Ectodermal cell (in vitro differentiated cells): ENCODE data around the gene IL1B. TPM values are rescaled to one million over a fixed set of nuclear protein-coding genes. Genes with fewer than 3 reads are reported as not detected.

Experiments used
- H3K27ac ChIP-seq: 2 replicates; pipeline ENCODE4 v1.7.0; 2013; ENCODE audit warnings: mild to moderate bottlenecking, low read depth, low read length; ENCODE audit not compliant: insufficient read depth, poor library complexity, severe bottlenecking
- H3K27me3 ChIP-seq: 2 replicates; pipeline ENCODE4 v1.7.0; 2013; ENCODE audit warnings: mild to moderate bottlenecking, low read length; ENCODE audit not compliant: insufficient read depth, control insufficient read depth, poor library complexity, severe bottlenecking
- H3K36me3 ChIP-seq: one replicate; pipeline ENCODE4 v1.7.0; 2013; ENCODE audit warnings: low read length; ENCODE audit not compliant: control insufficient read depth, insufficient read depth
- H3K4me1 ChIP-seq: one replicate; pipeline ENCODE4 v1.7.0; 2013; ENCODE audit warnings: low read length; ENCODE audit not compliant: control insufficient read depth, insufficient read depth
- H3K4me3 ChIP-seq: 2 replicates; pipeline ENCODE4 v1.7.0; 2013; ENCODE audit warnings: low read depth, low read length, control low read depth; ENCODE audit not compliant: insufficient read depth
- H3K9me3 ChIP-seq: 2 replicates; pipeline ENCODE4 v1.7.0; 2013; ENCODE audit warnings: mild to moderate bottlenecking, low read length, moderate library complexity; ENCODE audit not compliant: control insufficient read depth
- WGBS, 2 experiments: methylation state at CpG; one replicate each; pipeline ENCODE4 v1.1.7; 2013; ENCODE audit warnings: missing lambda C conversion rate in 2 of 2; 5-methylcytosine and 5-hydroxymethylcytosine counted together
- polyA plus RNA-seq, 4 experiments: library from polyadenylated mRNA; stranded (reverse); fragments of 50-300 nt; gene quantifications; one replicate each; pipeline ENCODE4 v1.2.3, GENCODE V29; 2013

Gene IL1B
- polyA plus RNA-seq (2013, experiment 1 of 4), result not detected
- polyA plus RNA-seq (2013, experiment 2 of 4), result not detected
- polyA plus RNA-seq (2013, experiment 3 of 4), result not detected
- not detected for polyA plus RNA-seq (2013, experiment 4 of 4)

DNA sequence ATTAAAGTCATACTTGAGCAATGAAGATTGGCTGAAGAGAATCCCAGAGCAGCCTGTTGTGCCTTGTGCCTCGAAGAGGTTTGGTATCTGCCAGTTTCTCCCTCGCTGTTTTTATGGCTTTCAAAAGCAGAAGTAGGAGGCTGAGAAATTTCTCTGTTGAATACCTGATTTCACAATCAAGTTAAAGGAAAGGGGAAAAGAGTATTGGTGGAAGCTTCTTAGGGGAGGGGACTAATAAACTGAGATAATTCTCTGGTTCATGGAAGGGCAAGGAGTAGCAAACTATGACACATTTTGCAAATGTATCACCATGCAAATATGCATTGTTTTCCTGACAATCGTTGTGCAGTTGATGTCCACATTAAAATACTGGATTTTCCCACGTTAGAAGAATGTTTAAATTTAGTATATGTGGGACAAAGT is at the start of gene IL1B:
TSS of gene IL1B (minus strand) at position 85 of the 423 bp plus-strand sequence. CDS start 550 bp downstream, outside the sequence.
- Histone ChIP-seq H3K27ac (no peak within 1 kb of the TSS), H3K4me1 (no peaks in the 10 kb centered on the region), H3K9me3 (no peaks in the 10 kb centered on the region), H3K36me3 (no peaks in the 10 kb centered on the region), H3K4me3 (no peak within 1 kb of the TSS), H3K27me3 (no peaks in the 10 kb centered on the region)
- 86 to 95% methylated on average over 3 of the region's 4 CpGs for WGBS, 2 experiments

DNA sequence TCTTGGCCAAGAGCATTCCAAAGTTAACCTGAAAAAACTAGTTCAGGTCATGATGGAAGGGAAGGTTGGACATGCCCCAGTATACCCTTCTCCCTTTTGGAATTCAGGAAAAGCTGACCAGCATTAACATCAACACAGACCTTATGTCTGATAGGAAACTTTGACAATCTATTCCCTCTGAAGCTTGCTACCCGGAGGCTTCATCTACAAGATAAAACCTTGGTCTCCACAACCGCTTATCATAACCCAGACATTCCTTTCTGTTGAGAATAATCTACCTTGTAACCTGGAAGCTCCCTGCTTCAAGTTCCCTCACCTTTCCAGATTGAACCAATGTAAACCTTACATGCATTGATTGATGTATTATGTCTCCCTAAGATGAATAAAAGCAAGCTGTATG is 49.7 kb upstream of the IL1B start:
- no peak overlapping the region for H3K4me3 ChIP-seq
- 88 to 94% methylated on average over 2 of the region's 2 CpGs for WGBS, 2 experiments

DNA sequence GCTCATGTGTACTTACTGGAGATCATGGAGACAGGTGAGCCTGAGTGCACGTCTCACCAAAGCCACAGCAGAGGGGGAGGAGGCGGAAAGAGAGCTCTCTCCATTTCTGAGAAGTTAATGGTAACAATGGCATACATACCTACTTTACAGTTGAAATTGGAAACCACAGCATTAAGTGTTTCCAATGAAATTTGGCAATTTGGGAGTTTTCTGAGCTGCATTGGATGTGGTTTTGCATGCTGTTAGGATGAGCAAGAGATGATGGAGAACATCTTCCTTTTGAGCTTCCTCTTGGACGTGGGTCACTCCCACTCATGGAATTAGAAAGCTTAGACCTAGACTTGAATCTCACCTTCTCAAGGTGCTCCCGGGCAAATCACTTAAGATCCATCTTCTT is 48.9 kb upstream of the IL1B start:
- no peaks in the 10 kb centered on the region for H3K9me3 ChIP-seq
- no peaks in the 10 kb centered on the region for H3K27me3 ChIP-seq
- 80 to 88% methylated on average over 4 of the region's 4 CpGs for WGBS, 2 experiments
- no peaks in the 10 kb centered on the region for H3K4me1 ChIP-seq
- H3K4me3 ChIP-seq, result no peak overlapping the region
- no peaks in the 10 kb centered on the region for H3K36me3 ChIP-seq
- no peak overlapping the region for H3K27ac ChIP-seq

More for the DNA sequence above, 49.7 kb upstream of the IL1B start:
- Histone ChIP-seq H3K4me1 (no peaks in the 10 kb centered on the region), H3K36me3 (no peaks in the 10 kb centered on the region), H3K27me3 (no peaks in the 10 kb centered on the region), H3K9me3 (no peaks in the 10 kb centered on the region), H3K27ac (no peak overlapping the region)

DNA sequence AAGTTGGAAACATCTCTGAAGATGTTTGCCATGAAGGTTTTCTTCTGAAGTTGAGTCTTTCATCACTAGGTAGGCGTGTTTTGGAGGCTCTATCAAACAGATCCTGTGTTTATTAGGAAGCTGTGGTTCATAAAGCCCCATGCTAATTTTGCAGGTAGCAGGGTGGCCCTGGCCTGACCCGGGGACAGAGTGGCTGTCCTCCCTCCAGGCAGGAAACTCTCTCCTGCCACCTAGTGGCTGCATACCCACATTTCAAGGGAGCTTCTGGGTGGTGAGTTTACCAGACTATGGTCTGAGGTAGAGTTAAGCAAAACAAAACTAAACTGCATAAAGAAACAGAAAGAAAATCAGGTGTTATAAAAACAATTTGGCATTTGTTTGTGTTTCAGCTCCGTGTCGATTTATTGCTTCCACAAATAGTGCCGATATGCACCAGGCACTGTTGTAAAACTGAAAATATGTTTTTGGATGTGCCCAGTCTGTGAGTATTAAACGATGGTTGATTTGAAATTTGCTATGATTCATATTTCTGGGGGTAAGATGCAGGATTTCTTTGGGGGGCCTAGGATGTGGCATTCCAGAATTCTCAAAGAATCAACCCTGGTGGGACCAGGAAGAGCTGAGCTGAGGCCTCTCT is 48.4 kb upstream of the IL1B start:
- Histone ChIP-seq H3K4me3 (no peak overlapping the region), H3K4me1 (no peaks in the 10 kb centered on the region), H3K27ac (no peak overlapping the region), H3K9me3 (no peaks in the 10 kb centered on the region), H3K36me3 (no peaks in the 10 kb centered on the region), H3K27me3 (no peaks in the 10 kb centered on the region)
- WGBS, 2 experiments, result 53 to 60% methylated on average over 6 of the region's 6 CpGs

DNA sequence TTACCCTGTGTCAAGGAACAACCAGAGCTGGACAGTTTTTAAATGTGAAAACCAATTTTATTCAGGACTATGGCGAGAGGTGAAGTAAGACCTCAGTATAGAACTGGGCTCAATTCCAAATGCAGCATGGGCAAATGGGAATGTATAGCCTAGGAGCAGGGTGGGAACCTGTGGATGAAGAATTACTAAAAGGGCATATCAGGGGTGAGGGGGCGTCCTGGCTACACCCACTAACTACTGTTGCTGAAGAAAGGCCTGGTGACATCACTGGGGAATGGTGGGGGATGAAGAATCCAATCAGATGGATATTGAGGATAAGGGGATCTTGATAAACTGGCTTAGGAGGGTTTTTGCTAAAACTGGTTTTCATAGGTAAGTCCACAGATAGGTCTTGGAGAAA is 47.1 kb upstream of the IL1B start:
- no peaks in the 10 kb centered on the region for H3K27me3 ChIP-seq
- no peak overlapping the region for H3K27ac ChIP-seq
- no peaks in the 10 kb centered on the region for H3K36me3 ChIP-seq

DNA sequence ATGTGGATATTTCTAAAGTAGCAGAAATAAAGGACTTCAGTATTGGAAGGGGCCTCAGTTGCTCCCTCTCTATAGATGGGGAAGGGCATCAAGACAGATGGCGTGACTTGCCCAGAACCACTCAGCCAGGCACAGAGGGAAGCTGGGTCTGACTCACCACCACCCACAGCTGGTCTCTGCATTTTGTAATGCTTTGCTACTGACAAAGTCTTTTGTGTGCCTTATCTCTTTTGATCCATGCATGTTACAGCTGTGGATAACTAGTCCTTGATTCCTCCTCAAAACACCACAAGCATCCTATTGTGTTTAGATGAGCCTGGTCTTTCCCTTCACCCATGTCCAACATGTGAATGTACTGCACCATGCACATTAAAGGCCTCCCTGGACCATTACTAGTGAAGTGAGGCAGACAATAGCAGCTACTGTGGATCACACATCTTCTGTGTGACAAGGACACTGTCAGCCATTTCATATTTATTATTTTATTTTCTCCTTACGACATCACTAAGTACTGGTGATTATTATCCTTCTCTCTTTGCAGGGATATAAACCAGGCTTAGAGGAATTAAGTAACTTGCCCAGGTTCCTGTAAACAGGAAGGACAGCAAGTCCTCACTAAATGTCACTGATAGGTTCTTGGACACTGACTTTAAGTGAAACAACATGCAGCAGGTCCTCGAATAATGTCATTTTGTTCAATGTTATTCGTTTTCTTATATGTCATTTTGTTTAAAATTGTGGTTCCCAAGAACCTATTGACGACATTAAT is 44.8 kb upstream of the IL1B start:
- Histone ChIP-seq H3K27ac (no peak overlapping the region), H3K9me3 (no peaks in the 10 kb centered on the region), H3K27me3 (no peaks in the 10 kb centered on the region), H3K4me1 (no peaks in the 10 kb centered on the region), H3K36me3 (no peaks in the 10 kb centered on the region), H3K4me3 (no peak overlapping the region)
- WGBS, 2 experiments, result 94 to 95% methylated on average over 5 of the region's 5 CpGs

More for the DNA sequence above, 47.1 kb upstream of the IL1B start:
- Histone ChIP-seq H3K4me3 (no peak overlapping the region), H3K9me3 (no peaks in the 10 kb centered on the region), H3K4me1 (no peaks in the 10 kb centered on the region)
- 93 to 97% methylated on average over 2 of the region's 2 CpGs for WGBS, 2 experiments

DNA sequence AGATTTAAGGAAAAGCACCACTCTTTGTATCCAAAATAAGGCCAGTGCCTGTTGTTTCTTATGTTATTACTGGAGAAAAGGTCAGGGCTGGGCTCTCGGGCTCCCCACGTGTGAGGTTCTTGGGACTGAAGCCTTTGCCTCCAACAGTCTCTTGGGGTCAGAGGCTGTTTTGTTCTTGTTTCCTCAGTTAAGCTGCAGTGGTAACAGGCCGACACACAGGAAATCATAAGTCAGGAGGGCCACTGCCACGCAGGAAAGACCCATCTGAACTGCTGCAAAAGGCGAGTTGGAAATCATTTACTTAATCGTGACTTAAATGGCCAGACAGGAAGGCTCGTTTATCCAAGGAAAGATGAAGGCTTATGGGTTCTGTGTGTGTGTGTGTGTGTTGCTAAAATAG is 44.1 kb upstream of the IL1B start:
- Histone ChIP-seq H3K36me3 (no peaks in the 10 kb centered on the region), H3K27ac (no peak overlapping the region), H3K9me3 (no peaks in the 10 kb centered on the region), H3K4me1 (no peaks in the 10 kb centered on the region), H3K4me3 (no peak overlapping the region), H3K27me3 (no peaks in the 10 kb centered on the region)
- 90 to 94% methylated on average over 7 of the region's 7 CpGs for WGBS, 2 experiments

DNA sequence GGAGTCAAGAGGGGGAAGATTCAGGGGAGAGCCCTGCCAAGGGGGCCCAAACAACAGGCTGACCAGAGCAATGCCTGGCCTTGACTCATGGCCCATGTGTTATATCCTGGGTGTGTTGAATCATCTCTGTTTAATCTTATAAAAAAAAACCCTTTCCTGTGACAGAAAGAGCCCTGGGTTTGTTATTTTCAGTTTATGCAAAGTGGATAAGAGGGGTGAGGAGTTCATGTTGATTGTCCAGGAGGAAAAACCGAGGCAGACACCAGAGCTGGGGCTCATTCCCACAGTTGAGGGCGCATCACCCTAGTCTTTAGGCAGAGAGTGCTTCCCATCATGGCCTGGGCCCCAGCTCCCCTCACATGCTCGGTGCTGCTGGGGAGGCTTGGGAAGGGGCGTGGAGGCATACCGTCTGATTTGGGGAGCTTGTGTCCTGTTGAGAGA is 43.5 kb upstream of the IL1B start:
- Histone ChIP-seq H3K4me1 (no peaks in the 10 kb centered on the region), H3K4me3 (no peak overlapping the region), H3K36me3 (no peaks in the 10 kb centered on the region), H3K27ac (no peak overlapping the region), H3K9me3 (no peaks in the 10 kb centered on the region), H3K27me3 (no peaks in the 10 kb centered on the region)
- 95 to 97% methylated on average over 5 of the region's 5 CpGs for WGBS, 2 experiments

DNA sequence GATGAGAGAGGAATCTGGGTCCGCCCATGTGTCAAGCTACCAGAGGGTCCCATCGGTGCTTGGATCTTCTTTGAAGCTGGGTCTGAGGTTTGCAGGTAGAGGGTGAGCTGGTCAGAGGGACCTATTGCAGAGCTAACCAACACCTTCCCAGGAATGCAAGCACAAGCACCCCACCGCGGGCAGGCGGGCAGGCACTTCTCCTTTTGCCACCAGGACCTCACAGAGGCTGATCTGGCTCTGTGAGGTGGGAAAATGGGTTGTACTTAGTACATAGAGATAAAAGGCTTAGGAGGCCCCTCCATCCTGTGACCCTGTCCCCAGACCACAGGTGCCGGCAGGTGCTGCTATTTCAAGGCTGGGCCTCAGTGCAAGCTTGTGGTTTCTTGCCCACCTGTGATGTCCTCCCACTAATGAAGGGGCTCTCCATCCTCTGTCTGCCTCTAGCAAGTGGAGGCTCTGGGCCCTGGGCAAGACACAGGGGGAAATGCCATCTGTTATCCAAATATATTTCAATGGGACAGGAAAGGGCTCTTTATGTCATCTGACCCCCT is 43.0 kb upstream of the IL1B start:
- Histone ChIP-seq H3K36me3 (no peaks in the 10 kb centered on the region), H3K4me3 (no peak overlapping the region), H3K27ac (no peak overlapping the region), H3K9me3 (no peaks in the 10 kb centered on the region), H3K27me3 (no peaks in the 10 kb centered on the region), H3K4me1 (no peaks in the 10 kb centered on the region)
- WGBS, 2 experiments, result 88 to 95% methylated on average over 6 of the region's 6 CpGs

DNA sequence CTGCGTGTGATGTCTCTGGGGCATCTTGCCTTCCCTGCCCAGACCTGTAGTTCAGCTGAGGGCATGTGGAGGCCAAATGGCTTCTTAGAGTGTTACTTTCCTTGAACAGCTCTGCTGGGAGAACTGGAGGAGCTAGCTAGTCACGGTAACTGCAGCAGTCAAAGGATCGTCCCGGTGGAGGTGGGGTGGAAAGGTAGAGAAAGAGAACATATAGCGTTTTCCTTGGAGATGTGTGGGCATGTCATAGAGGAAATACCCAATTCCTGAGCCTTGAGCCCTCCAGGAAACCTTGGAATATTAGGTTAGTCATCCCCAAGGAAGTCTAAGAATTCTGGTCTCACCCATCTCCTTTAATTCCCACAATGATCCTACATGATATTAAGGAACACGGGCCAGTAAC is 40.8 kb upstream of the IL1B start:
- H3K27me3 ChIP-seq, result no peaks in the 10 kb centered on the region
- no peaks in the 10 kb centered on the region for H3K9me3 ChIP-seq
- H3K4me3 ChIP-seq, result no peak overlapping the region
- H3K4me1 ChIP-seq, result no peaks in the 10 kb centered on the region
- 96 to 97% methylated on average over 5 to 6 of the region's 6 CpGs for WGBS, 2 experiments
- H3K27ac ChIP-seq, result no peak overlapping the region
- no peaks in the 10 kb centered on the region for H3K36me3 ChIP-seq
